Neural crest cell (in vitro differentiated cells): ENCODE results near the gene PTGIS. TPM values are rescaled to one million over a fixed set of nuclear protein-coding genes. Genes with fewer than 3 reads are reported as not detected.

Source experiments
- DNase-seq: peaks from one replicate; pipeline ENCODE4 v3.0.0; 2021; ENCODE audit warnings: low read depth, mixed read lengths, low spot score
- H3K27ac Mint-ChIP-seq: one replicate; pipeline ENCODE4 v1.8.0; 2021; ENCODE audit warnings: mild to moderate bottlenecking, mixed read lengths; ENCODE audit not compliant: unreplicated experiment
- H3K27me3 Mint-ChIP-seq: 2 replicates; pipeline ENCODE4 v1.8.0; 2021; ENCODE audit warnings: low read depth, mild to moderate bottlenecking, mixed read lengths
- H3K36me3 Mint-ChIP-seq: 2 replicates; pipeline ENCODE4 v1.8.0; 2021; ENCODE audit warnings: low read depth, mild to moderate bottlenecking, mixed read lengths
- H3K4me1 Mint-ChIP-seq: 2 replicates; pipeline ENCODE4 v1.8.0; 2021; ENCODE audit warnings: mixed read lengths
- H3K4me3 Mint-ChIP-seq: one replicate; pipeline ENCODE4 v1.8.0; 2021; ENCODE audit warnings: mild to moderate bottlenecking, mixed read lengths
- H3K9me3 Mint-ChIP-seq: 2 replicates; pipeline ENCODE4 v1.8.0; 2021; ENCODE audit warnings: mixed read lengths
- CTCF ChIP-seq: fragments of 200-600 bp; sonication (generic); conservative IDR thresholded peaks from 2 replicates; pipeline ENCODE4 v1.5.0; 2021; ENCODE audit warnings: antibody characterized with exemption, mild to moderate bottlenecking
- total RNA-seq: library from RNA; stranded (reverse); gene quantifications from 2 replicates; pipeline ENCODE4 v1.2.1, GENCODE V29; 2021

The PTGIS gene
- total RNA-seq, 1 donor from 2014 or later = 7.1 TPM

GRCh38 chr20:49479785-49480184, 88.2 kb downstream of the PTGIS start:
- Mint-ChIP-seq H3K9me3 (no peaks in the 10 kb centered on the region), H3K27ac (no peak overlapping the region), H3K4me1 (peaks cover 15% of the 10 kb centered on the region), H3K27me3 (peaks cover 48% of the 10 kb centered on the region), H3K4me3 (peak overlapping the region; percentile 31), H3K36me3 (no peaks in the 10 kb centered on the region)
- TF ChIP-seq CTCF = no peak
- DNase-seq = no peak

GRCh38 chr20:49478754-49479689, 88.9 kb downstream of the PTGIS start:
- Mint-ChIP-seq H3K4me1 (peaks cover 9% of the 10 kb centered on the region), H3K27ac (no peak overlapping the region), H3K9me3 (no peaks in the 10 kb centered on the region), H3K36me3 (no peaks in the 10 kb centered on the region), H3K27me3 (peaks cover 43% of the 10 kb centered on the region), H3K4me3 (peak overlapping the region; percentile 31)
- TF ChIP-seq CTCF = no peak
- DNase-seq = no peak

- H3K4me1 Mint-ChIP-seq = peaks cover 9% of the 10 kb centered on the region
- DNase-seq = no peak
- peaks cover 41% of the 10 kb centered on the region for H3K27me3 Mint-ChIP-seq
- no peaks in the 10 kb centered on the region for H3K36me3 Mint-ChIP-seq
- H3K9me3 Mint-ChIP-seq = no peaks in the 10 kb centered on the region
- no peak for TF ChIP-seq CTCF
- H3K4me3 Mint-ChIP-seq = no peak overlapping the region
- no peak overlapping the region for H3K27ac Mint-ChIP-seq
Observed at GRCh38 chr20:49478266-49478665, 89.7 kb downstream of the PTGIS start.

- TF ChIP-seq CTCF = no peak
- Mint-ChIP-seq H3K27me3 (peaks cover 36% of the 10 kb centered on the region), H3K4me1 (peaks cover 9% of the 10 kb centered on the region), H3K4me3 (no peak overlapping the region), H3K36me3 (no peaks in the 10 kb centered on the region), H3K27ac (no peak overlapping the region), H3K9me3 (no peaks in the 10 kb centered on the region)
- no peak for DNase-seq
Observed at GRCh38 chr20:49477200-49477599, 90.7 kb downstream of the PTGIS start.

- H3K27me3 Mint-ChIP-seq = peaks cover 30% of the 10 kb centered on the region
- no peak for TF ChIP-seq CTCF
- H3K27ac Mint-ChIP-seq = no peak overlapping the region
- peaks cover 9% of the 10 kb centered on the region for H3K4me1 Mint-ChIP-seq
- H3K4me3 Mint-ChIP-seq = no peak overlapping the region
- no peak for DNase-seq
- no peaks in the 10 kb centered on the region for H3K9me3 Mint-ChIP-seq
- H3K36me3 Mint-ChIP-seq = no peaks in the 10 kb centered on the region
Observed at GRCh38 chr20:49476016-49476355, 92.0 kb downstream of the PTGIS start.
